CD4-positive, alpha-beta T cell treated with Interleukin-15 for 1 hour (primary cell): ENCODE measurements around the gene KMT2B.
A peak's percentile ranks its signal among the peaks of the same experiment; 100 is the strongest.
"Not testable (repeated sequence)": the region's sequence is repeated elsewhere in the genome, so short reads cannot be mapped to it uniquely, and the experiment has no call there.

Experiments used
- DNase-seq: peaks from one replicate; pipeline ENCODE4 v3.0.0-alpha.2; 2020

Gene KMT2B

GRCh38 chr19:35710784-35711723 lies 6.7 kb upstream of the KMT2B start:
- DNase-seq: no peak

- peak; percentile 48 for DNase-seq
Measured at GRCh38 chr19:35712567-35713505, 5.0 kb upstream of the KMT2B start.

- DNase-seq: no peak
Measured at GRCh38 chr19:35713506-35713850, 4.3 kb upstream of the KMT2B start.

DNA sequence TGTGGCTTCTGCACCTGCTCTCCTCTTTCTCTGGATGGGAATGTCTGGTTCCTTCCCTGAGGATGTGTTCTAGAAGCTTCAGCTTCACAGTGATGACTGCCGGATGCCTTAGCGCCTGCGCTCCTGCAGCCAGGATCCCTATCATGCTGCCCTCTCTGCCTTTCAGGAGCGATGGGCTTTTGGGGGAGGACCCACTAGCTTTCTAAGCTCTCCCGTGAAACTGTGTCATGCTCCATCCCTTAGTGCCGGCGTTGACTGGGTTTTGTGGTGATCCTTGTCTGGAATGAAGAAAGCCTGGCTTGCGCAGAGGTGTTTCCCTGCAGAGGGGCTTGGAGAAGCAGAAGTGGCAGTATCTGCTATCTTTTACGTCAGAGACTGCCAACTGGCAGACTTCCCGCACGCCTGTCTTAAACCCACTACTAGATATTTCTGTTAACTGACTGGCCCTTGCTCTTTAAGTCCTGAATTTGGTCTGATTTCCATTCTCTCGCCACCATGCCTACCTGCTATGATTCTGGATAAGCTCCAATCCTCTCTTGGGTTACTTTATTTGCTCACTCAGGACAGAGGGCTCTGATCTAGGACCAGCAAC lies 3.8 kb upstream of the KMT2B start:
- DNase-seq: no peak

- DNase-seq: no peak
Measured at GRCh38 chr19:35714601-35715354, 3.0 kb upstream of the KMT2B start.

GRCh38 chr19:35715355-35715809 lies 2.4 kb upstream of the KMT2B start:
- no peak for DNase-seq

DNA sequence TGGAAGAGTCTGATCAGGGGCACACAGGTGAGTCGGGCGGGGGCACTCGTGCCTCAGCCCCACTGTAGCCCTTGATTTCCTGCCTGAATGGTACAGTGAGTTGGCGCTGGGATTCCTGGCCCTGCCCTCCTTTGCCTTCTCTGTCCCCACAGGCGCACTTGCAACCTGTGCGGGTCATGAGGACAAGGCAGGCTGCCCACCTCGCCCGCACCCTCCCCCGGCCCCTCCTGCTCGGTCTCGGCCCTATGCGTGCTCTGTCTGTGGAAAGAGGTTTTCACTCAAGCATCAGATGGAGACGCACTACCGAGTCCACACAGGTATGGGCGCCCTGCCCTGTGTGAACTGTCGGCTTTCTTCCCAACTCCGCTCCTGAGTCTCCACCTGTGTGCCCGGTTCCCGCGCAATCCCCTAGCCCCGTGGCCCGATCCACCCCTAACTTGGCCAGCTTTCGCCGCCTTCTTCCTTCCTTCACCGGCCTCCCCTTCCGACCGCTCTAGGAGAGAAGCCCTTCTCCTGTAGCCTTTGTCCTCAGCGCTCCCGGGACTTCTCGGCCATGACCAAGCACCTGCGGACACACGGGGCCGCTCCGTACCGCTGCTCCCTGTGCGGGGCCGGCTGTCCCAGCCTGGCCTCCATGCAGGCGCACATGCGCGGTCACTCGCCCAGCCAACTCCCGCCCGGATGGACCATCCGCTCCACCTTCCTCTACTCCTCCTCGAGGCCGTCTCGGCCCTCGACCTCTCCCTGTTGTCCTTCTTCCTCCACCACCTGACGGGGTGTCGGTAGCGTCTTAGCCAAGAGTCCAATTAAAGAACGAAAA lies 1.6 kb upstream of the KMT2B start:
- no peak for DNase-seq

GRCh38 chr19:35716801-35717664 lies 770 bp upstream of the KMT2B start:
- peak; percentile 98 for DNase-seq

GRCh38 chr19:35718345-35719041 lies 690 bp downstream of the KMT2B start:
- no peak for DNase-seq

DNA sequence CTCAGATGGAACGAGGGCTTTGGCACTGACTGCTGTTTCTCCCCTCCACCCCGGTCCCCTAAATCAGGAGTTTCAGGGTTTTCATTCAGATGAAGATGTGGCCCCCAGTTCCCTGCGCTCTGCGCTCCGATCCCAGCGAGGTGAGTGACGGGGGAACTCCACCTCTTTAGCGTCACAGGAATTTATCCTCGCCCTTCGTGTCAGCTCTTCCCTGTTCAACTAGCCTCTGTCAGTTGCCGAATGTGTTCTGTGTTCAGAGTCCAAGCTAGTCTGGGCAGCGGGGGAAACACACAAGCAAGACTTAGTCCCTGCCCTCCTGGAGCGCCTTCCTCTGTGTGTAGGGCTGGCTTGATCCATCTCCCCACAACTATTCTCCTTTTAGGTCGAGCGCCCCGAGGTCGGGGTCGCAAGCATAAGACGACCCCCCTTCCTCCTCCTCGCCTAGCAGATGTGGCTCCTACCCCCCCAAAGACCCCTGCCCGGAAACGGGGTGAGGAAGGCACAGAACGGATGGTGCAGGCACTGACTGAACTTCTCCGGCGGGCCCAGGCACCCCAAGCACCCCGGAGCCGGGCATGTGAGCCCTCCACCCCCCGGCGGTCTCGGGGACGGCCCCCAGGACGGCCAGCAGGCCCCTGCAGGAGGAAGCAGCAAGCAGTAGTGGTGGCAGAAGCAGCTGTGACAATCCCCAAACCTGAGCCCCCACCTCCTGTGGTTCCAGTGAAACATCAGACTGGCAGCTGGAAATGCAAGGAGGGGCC lies 1.8 kb downstream of the KMT2B start:
- no peak for DNase-seq

DNA sequence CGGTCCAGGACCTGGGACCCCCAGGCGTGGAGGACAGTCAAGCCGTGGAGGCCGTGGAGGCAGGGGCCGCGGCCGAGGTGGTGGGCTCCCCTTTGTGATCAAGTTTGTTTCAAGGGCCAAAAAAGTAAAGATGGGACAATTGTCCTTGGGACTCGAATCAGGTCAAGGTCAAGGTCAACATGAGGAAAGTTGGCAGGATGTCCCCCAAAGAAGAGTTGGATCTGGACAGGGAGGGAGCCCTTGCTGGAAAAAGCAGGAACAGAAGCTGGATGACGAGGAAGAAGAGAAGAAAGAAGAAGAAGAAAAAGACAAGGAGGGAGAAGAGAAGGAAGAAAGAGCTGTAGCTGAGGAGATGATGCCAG lies 2.3 kb downstream of the KMT2B start:
- no peak for DNase-seq

DNA sequence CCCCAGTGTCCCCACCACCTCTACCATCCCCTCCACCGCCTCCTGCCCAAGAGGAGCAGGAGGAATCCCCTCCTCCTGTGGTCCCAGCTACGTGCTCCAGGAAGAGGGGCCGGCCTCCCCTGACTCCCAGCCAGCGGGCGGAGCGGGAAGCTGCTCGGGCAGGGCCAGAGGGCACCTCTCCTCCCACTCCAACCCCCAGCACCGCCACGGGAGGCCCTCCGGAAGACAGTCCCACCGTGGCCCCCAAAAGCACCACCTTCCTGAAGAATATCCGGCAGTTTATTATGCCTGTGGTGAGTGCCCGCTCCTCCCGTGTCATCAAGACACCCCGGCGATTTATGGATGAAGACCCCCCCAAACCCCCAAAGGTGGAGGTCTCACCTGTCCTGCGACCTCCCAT lies 2.8 kb downstream of the KMT2B start:
- DNase-seq: no peak

- DNase-seq: no peak
Measured at GRCh38 chr19:35721374-35721773, 3.6 kb downstream of the KMT2B start.

GRCh38 chr19:35722461-35722860 lies 4.7 kb downstream of the KMT2B start:
- no peak for DNase-seq

DNA sequence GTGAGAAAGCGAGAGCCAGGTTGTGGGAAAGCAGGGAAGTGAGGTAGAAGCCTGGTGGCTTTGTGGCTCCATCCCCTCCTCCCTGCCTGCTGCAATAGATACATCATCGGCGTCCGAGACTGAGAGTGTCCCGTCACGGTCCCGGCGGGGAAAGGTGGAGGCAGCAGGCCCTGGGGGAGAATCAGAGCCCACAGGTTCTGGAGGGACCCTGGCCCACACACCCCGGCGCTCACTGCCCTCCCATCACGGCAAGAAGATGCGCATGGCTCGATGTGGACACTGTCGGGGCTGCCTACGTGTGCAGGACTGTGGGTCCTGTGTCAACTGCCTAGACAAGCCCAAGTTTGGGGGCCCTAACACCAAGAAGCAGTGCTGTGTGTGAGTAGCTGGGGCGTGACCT lies 5.1 kb downstream of the KMT2B start:
- DNase-seq: no peak

DNA sequence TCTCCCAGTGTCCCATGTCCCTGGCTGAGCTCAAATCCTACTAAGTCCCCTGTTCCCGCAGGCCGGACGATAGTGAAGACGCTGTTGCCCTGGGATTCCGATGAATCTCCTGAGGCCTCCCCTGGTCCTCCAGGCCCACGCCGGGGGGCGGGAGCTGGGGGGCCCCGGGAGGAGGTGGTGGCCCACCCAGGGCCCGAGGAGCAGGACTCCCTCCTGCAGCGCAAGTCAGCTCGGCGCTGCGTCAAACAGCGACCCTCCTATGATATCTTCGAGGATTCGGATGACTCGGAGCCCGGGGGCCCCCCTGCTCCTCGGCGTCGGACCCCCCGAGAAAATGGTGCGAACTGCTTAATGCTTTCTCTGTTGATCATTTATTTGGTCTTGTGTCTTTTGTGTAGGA lies 5.9 kb downstream of the KMT2B start:
- no peak for DNase-seq

GRCh38 chr19:35724132-35724531 lies 6.3 kb downstream of the KMT2B start:
- not testable (repeated sequence) for DNase-seq

GRCh38 chr19:35724560-35724959 lies 6.8 kb downstream of the KMT2B start:
- no peak for DNase-seq

DNA sequence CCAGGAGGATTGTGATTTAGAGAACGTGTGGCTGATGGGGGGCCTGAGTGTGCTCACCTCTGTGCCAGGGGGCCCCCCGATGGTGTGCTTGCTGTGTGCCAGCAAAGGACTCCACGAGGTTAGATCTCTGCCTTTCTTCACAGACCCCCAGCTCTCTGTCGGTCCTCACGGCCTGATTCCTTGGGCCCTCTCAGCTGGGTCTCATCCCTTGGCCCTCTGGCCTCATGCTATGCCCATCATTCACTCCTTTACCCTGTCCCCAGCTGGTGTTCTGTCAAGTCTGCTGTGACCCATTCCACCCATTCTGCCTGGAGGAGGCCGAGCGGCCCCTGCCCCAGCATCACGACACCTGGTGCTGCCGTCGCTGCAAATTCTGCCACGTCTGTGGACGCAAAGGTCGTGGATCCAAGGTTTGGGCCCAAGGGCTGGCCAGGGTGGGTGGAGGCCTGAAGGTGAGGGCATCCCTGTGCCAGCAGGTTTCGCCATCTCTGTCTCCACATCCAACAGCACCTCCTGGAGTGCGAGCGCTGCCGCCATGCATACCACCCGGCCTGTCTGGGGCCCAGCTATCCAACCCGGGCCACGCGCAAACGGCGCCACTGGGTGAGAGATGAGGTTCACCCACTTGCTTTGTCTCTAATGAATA lies 7.5 kb downstream of the KMT2B start:
- DNase-seq: no peak
